Measurements from ENCODE around the gene NRG2.

Gene NRG2

GRCh38 chr5:140013536-140013935 lies 29.6 kb downstream of the NRG2 start:
- DNase-seq (ENCODE audit: low read depth in 2 of 3, low spot score in 1 of 3) = no peak

- no peak for DNase-seq (ENCODE audit: low read depth in 2 of 3, low spot score in 1 of 3)
Measured at GRCh38 chr5:140012443-140012842, 30.7 kb downstream of the NRG2 start.

- no peak for DNase-seq (ENCODE audit: low read depth in 2 of 3, low spot score in 1 of 3)
Measured at GRCh38 chr5:140011297-140011802, 31.7 kb downstream of the NRG2 start.

GRCh38 chr5:140010798-140011197 lies 32.3 kb downstream of the NRG2 start:
- no peak for DNase-seq (ENCODE audit: low read depth in 2 of 3, low spot score in 1 of 3)

- no peak for DNase-seq (ENCODE audit: low read depth in 2 of 3, low spot score in 1 of 3)
Measured at GRCh38 chr5:140007311-140007710, 35.8 kb downstream of the NRG2 start.

GRCh38 chr5:140005145-140005591 lies 37.9 kb downstream of the NRG2 start:
- DNase-seq (ENCODE audit: low read depth in 2 of 3, low spot score in 1 of 3) = no peak

GRCh38 chr5:140004174-140004573 lies 38.9 kb downstream of the NRG2 start:
- DNase-seq (ENCODE audit: low read depth in 2 of 3, low spot score in 1 of 3) = no peak

GRCh38 chr5:140003519-140003918 lies 39.6 kb downstream of the NRG2 start:
- no peak for DNase-seq (ENCODE audit: low read depth in 2 of 3, low spot score in 1 of 3)

GRCh38 chr5:140000332-140000731 lies 42.8 kb downstream of the NRG2 start:
- DNase-seq (ENCODE audit: low read depth in 2 of 3, low spot score in 1 of 3) = no peak

- DNase-seq (ENCODE audit: low read depth in 2 of 3, low spot score in 1 of 3) = no peak
Measured at GRCh38 chr5:139998837-139999236, 44.3 kb downstream of the NRG2 start.

GRCh38 chr5:139997276-139997675 lies 45.8 kb downstream of the NRG2 start:
- no peak for DNase-seq (ENCODE audit: low read depth in 2 of 3, low spot score in 1 of 3)

GRCh38 chr5:139995929-139996328 lies 47.2 kb downstream of the NRG2 start:
- no peak for DNase-seq (ENCODE audit: low read depth in 2 of 3, low spot score in 1 of 3)

GRCh38 chr5:139994234-139994633 lies 48.9 kb downstream of the NRG2 start:
- no peak for DNase-seq (ENCODE audit: low read depth in 2 of 3, low spot score in 1 of 3)

- no peak for DNase-seq (ENCODE audit: low read depth in 2 of 3, low spot score in 1 of 3)
Measured at GRCh38 chr5:139985733-139986132, 57.4 kb downstream of the NRG2 start.

GRCh38 chr5:139985290-139985689 lies 57.8 kb downstream of the NRG2 start:
- DNase-seq (ENCODE audit: low read depth in 2 of 3, low spot score in 1 of 3) = no peak

- DNase-seq (ENCODE audit: low read depth in 2 of 3, low spot score in 1 of 3) = no peak
Measured at GRCh38 chr5:139984816-139985215, 58.3 kb downstream of the NRG2 start.

- DNase-seq (ENCODE audit: low read depth in 2 of 3, low spot score in 1 of 3) = no peak
Measured at GRCh38 chr5:139982975-139983240, 60.2 kb downstream of the NRG2 start.

- no peak for DNase-seq (ENCODE audit: low read depth in 2 of 3, low spot score in 1 of 3)
Measured at GRCh38 chr5:139982157-139982974, 60.7 kb downstream of the NRG2 start.

- no peak for DNase-seq (ENCODE audit: low read depth in 2 of 3, low spot score in 1 of 3)
Measured at GRCh38 chr5:139980765-139981164, 62.3 kb downstream of the NRG2 start.

- DNase-seq (ENCODE audit: low read depth in 2 of 3, low spot score in 1 of 3) = no peak
Measured at GRCh38 chr5:139979943-139980342, 63.2 kb downstream of the NRG2 start.

GRCh38 chr5:139979518-139979917 lies 63.6 kb downstream of the NRG2 start:
- no peak for DNase-seq (ENCODE audit: low read depth in 2 of 3, low spot score in 1 of 3)

GRCh38 chr5:139976703-139977102 lies 66.4 kb downstream of the NRG2 start:
- no peak for DNase-seq (ENCODE audit: low read depth in 2 of 3, low spot score in 1 of 3)

GRCh38 chr5:139975942-139976341 lies 67.2 kb downstream of the NRG2 start:
- no peak for DNase-seq (ENCODE audit: low read depth in 2 of 3, low spot score in 1 of 3)
